DMS 273 (cell line): ENCODE results near the gene SLX4IP.

Experiments
- DNase-seq: peaks from one replicate; lab custom pipeline; 2025; ENCODE audit not compliant: unreplicated experiment; lab: John Stamatoyannopoulos, UW

The SLX4IP gene

DNA sequence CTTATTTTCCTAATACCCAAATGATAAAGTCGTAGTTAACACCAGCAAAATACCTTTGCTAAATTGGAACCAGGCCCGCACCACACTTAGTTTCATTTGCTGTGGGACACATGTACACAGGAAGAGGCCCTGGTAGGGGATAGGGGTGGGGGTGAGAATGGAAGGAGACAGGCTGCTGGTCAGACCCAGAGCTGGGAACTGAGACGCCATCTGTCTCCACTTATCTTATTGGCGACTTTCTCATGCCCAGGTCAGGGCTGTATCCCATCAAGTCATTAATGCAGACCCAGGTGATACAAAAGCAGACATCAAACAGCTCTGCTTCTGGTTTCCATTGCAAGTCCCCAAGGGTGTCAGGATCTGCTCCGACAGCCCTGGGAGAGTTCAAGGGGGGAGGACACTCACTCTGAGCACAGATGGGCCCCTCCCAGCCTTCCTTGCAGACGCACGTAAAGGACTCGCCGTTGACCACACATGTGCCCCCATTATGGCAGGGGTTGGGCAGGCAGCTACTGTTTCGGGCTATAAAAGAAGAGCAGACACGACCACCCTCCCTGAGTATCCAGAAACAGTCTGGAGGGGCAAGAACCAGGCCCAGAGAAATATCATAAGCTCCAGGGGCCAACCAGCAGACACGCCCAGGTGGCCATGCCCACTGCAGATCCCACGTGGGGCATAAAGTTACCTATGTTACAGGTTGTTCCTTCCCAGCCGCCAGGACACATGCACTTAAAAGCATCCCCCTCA is 209.5 kb downstream of the SLX4IP start:
- peak; percentile 21 for DNase-seq

DNA sequence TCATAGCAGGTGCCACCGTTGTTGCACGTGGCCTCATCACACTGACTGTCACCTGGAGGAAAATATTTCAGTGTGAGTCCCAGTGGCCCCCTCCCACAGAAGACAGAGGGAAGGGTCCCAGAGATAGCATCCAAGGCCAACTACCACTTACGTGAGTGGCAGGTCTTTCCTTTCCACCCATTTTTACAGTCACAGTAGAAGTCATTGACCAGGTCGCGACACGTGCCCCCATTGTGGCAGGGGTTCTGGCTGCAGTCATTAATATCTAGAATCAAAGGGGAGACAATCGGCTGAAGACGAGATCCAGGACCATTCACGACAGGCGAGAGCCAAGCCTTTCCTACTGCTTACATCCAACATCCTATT is 210.1 kb downstream of the SLX4IP start:
- no peak for DNase-seq

DNA sequence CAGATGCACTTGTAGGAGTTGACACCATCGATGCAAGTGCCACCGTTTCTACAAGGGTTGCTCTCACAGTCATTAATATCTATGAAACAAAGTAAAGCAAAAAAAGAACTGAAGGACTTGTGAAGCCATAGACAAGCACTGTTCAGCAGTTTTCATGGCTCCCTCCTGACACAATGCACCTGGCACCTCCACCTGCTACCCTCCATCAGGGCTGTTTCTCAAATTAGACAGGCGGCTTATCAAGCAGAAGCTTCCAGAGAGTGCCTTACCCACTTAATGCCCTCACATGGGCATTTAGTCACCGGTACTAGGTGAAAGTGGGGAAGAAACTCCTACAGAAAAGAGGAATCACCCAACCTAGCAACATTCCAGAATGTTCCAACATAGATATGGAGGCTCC is 210.9 kb downstream of the SLX4IP start:
- no peak for DNase-seq

DNA sequence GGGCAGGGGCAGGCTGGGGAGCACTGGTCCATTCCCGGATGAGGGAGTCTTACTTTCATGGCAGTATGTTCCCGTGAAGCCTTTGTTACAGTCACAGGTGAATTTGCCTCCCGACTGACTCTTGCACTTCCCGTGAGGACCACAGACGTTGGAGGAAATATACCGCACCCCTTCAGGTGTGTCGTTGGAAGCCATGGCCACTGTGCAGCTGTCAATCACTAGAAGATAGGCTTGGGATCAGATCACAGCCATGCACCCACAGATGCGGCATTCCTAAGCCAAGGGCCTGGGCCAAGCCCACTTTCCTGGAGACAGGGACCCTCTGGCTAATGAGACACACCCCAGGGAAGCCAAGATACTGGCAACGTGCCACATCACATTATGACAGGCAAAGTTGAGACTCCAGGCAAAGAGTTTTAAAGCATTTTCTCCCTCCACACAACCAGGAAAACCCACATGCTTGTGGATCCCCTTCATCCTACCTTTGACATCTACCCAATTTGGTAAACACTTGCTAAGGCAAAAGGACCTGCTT is 211.8 kb downstream of the SLX4IP start:
- no peak for DNase-seq

DNA sequence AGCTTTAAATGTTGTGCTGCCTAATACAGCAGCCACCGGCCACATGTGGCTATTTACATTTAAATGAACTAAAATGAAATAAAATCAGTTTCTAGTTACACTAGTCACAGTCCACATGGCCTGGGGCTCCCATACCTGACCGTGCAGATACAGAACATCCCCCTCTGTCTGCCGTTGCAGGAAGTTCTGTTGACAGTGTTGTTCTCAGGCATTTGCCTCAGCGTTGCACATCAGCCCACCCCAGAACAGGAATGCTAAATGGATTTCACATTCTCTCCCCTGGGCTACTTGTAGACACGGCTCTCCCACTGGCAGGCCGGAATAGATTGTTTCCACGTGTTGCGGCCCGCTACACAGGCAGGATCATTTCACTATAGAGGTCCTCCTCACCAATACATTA is 212.4 kb downstream of the SLX4IP start:
- peak; percentile 22 for DNase-seq

DNA sequence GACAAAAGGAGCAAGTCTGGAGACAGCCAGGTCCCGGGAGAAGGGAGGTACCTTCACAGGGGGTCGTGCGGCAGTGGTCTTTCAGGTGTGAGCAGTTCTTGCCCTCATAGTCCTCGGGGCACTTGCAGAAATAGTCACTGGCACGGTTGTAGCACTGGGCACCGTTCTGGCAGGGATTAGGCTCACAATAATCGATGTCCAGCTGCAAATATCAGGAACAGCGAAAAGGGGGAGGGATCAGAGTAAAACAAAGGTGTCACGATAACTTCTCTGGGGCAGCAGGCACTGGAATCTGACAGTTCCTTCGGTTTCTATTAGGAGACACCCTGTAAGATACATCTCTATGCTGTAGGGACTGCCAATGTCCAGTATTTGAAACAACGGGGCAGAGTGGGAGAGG is 212.8 kb downstream of the SLX4IP start:
- no peak for DNase-seq

DNA sequence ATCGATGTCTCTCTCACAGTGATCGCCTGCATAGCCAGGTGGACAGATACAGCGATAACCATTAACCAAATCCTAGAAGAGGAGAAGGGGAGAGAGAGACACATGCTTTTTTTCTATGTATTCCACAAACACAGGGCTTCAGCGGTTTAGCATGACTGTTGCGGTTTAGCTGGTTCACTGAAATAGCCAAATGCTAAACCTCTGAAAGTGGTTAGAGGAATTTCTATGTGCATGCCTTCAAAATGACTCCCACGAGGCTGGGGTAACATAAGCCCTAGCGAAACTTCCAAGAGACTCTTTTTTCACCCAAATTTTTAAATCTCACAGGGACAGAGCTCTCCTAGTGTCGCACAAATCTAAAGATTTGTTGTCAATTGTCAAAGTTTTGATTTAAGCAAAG is 213.5 kb downstream of the SLX4IP start:
- DNase-seq = no peak

DNA sequence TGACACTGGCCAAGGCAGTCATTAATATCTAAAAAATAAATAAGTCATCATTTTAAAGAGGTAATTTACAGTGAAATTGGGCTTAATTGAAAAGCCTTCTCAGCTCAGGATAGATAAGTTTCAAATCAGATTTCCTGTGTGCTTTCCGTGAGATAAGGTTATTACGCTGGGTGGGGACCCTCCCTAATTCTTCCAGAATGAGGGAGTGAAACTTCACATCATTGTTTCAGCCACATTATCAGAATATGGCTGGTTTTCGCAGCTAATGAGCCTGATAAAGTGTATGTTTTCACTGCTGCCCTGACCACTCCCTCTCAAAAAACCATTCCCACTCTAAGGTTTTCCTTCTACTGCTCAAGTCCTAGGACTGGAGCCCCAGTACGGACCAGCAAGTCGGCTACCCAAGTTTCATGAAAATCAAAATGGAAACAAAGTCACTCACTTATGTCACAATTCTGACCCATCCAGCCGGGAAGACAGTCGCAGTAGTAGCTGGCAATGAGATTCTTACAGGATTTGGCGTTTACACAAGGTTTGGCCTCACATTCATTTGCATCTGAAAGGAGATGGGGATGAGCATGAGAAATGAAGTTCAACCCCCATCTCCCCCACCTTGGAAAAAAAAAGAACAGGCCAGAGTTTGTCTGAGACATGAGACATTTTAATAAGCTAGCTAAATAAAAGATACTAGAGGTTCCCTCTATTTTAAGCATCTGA is 214.1 kb downstream of the SLX4IP start:
- DNase-seq = no peak

DNA sequence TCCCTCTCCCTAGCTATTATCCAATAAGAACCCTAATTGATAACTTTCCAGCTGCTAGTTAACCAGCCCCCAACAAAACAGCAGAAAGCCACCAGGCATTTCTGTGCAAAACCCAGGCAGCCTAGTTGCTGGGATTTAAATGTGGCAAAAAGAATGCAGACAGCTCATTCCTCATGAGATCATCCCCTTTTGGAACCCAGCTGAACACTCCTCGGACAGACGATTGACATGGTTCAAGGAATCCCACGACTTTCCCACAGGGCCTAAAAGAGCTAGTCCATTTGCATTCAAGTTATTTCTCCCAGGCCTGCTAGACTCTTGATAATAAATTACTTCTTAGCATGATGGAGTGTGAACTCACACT is 214.7 kb downstream of the SLX4IP start:
- DNase-seq = no peak

DNA sequence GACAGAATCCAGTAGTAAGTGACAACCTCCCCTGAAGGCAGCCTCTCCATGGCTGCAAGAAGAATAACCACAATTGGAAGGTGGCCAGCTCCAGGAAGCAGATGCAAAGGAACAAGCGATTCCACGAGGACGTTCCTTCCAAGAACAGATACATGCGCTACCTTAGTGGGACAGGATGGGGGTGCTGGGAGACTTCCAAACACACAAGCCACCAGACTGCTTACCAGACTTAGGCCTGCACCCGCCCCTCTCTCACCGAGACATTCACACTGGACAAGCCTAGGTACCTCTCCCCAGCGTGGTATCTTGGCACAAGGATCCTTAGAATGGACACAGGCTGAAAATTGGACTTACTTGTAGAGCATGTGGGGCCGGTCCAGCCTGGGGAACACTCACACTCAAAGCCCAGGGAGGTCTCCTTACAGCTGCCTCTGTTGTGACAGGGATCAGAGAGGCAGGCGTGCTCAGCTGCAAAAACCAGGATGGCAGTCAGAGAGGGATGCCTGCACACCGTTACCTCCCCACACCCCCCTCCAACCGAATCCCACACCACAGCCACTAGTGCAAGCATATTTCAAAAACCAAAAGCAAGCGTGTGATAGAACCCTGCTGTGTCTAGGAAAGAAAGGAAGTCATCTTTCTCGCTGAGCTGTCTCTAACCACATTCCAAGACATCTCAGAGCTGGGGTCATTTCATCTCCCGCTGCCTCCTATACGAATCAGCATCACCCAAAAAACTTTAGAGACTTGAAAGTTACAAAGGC is 216.3 kb downstream of the SLX4IP start:
- DNase-seq = no peak

DNA sequence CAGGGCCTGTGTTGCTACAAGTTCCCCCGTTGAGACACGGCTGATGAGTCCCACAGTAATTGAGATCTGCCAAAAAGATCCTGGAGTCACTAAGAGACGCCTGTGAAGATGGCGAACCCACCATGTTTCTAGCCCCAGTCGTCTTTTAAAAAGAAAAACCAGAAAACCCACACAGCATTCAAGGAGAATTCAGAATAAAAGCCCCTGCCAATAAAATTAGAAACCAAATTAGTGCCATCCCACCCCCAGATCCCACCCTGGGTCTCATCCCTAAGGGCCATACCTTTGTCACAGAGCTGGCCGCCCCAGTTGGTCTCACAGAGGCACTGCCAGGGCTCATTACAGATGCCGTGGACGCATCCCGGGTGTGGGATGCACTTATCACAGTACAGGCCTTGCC is 217.1 kb downstream of the SLX4IP start:
- no peak for DNase-seq

DNA sequence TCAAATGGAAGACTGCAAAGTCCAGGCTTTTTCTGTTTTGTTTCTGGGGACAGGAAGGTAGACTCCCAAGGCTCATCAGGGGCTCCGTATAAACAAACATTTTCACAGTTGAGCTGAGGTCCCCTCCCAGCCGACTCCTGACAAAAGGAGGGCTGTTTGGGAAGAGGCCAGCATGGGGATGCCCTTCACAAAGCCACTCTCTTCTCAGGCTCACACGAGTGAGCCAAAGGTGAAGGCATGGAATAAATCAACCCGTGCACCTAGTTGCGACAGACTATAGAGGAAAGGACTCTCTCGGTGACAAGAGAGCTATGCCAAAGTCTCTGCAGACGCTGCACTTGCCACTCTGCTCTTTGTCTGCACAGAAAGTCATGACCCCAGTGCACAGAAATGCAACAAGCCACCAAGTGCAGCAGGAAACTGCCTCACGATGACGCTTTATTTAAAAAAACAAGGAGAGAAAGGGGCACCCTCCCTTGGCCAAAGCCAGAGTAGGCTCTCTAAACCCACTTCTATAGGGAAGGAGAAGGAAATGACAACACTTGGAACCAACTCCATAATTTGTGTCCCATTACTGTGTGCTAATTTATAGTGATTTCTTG is 217.7 kb downstream of the SLX4IP start:
- DNase-seq = no peak

DNA sequence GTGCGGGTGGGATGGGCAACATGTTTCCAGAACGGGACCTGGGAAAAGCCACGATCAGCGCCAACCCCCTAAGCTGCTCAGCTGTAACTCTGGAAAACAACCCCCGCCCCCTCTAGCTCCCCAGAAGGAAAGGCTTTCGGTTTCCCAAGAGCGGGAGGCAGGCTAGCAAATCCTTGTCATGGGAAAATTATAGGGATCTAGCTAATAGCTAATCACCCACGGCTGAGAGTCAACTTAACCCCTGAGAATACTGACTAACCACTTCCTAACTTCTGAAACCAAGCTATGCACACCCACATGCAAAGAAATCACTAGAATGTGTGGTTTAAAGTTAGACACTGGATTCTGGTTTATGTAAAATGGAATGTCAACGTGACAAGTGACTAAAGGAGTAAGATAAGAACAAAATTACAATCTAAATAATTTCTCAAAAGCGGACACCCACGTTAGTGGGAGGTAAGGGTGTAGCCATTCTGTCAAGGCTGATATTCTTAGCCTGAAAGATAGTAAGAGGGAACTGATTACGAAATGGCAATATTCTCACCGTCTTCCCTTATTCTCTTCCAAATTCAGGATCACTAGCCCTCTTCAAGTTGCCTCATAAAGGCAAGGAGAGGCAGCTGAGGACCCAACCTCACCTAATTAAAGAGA is 218.6 kb downstream of the SLX4IP start:
- DNase-seq = no peak

DNA sequence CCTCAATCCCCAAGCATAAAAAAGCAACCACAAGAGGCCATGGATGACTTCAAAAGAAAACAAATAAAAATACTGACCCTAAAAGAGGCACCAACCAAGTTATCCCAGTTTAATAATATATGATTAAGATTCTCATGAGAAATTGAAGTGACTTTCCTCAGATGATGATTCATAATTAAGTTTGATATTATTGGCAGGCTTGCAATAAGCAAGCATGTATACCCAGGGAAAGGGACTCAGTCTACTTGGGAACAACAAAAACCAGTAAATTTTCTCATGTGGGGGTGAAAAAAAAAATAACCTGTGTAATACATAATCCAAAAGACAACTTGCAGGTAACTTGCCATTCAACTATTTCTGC is 219.1 kb downstream of the SLX4IP start:
- DNase-seq = no peak

DNA sequence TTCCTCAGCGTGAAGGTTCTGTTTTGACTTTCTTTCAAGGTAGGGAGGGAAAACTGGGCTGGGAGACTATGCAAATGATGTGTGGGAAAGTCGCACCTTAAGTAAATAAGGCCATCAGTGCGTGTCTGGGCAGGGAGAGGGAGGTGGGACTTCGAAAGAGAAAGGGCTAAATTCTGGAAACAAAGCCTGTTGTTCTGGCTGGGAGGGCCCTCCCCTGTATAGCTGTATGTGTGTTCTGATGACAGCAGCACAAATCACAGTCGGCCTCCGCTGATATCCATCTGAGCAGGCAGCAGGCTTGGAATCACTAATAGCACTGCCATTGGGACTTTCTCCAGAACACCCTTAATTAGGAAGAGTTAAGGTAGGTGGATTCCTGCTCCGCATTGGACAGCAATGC is 219.5 kb downstream of the SLX4IP start:
- DNase-seq = no peak

DNA sequence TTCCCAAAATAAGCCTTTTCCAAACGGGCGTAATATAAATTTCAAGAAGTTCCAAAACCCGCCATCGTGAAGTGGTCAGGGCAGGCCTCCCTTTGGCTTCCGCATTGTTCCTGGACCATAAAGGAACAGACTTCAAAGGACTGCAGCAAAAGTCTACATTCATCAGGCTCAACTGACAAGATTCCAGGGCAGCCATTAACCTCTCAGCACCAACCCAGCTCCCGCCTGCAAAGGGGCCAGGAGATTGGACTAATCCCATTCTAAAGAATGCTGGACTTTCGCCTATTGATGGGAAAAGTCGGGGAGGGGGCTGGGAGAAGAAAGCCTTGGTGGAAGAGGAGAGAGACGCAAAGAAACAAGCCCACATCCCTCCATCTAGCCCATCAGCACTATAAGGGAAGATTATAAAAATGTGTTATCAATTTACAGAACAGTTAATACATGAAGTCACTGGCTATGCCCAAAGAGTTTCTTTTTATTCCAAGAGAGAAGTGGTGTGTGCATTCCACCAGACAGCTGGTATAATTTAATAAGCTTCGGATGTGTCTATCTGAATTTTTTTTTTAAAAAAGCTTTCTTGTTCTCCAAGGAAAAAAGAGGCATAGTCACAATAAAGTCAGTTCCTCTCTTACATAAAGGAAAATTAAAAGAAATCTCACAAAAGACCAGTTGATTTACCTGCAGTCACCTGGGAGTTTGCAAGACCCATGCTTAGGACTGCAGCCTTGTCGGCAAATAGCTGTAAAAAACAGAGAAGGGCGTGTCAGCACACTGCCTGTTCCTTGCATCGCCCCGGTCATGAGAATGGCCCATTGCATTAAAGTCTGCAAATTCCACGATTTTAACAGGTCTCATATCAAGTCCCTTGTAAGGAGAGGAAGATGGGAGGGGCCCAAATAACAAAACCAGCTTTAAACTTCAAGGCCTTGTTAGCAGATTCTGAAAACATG is 220.9 kb downstream of the SLX4IP start:
- DNase-seq = no peak

DNA sequence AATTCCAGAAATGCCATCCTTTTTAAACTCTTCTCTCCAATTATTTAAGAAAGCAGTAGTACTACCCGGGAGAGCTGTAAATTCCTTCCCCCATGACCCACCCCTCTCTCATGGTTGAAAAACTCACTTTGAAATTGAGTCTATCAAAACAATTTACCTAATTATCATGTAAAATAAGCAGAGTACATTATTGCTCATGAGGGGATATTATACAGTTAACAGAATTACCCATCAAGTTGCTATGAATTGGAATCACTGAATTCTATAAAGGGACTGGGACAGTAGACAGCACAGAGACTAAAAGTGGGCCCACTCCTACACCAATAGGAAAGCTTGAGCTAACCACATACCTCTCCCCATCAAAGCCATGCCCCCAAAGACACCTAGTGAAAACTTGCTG is 222.3 kb downstream of the SLX4IP start:
- DNase-seq = no peak

DNA sequence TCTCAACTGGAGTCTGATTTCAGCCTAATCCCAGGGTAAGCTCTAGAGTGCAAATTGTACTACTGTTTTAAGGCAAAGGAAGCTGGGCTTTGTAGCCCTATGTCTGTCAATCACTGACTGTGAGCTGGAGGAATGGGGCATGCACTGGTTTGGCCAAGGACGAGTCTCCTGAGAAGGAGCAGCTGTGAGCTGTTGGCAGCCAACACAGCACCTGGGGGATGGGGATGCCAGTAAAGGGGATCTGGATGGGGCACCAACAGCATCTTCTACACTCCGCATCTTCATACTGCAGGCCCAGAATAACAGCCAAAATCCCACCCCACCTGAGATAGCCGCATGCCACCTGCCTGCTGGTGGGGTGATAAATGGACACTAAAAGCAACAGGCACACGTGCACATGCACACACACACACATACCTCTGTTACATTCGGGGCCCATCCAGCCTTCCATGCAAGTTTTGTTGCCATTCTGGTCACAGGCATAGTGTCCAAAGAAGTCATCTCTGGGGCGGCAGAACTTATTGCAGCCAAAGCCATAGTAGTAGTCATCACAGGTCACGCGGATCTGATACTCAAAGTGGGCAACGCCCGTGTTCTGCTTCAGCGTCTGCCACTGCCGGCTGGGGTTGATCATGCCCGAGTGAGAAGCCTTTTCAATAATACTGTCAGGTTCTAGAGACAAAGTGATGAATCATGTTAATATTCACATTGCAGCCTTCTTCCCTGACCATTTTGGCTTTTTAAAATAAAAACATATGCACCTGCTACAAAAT is 223.1 kb downstream of the SLX4IP start:
- DNase-seq = no peak
